Measurements from ENCODE around the gene CCL4L2.
"Not testable (repeated sequence)": the region's sequence is repeated elsewhere in the genome, so short reads cannot be mapped to it uniquely, and the experiment has no call there.

CCL4L2 gene

GRCh38 chr17:36195434-36196130 is 15.3 kb upstream of the CCL4L2 start:
- FAIRE-seq, result no peak

GRCh38 chr17:36196131-36196486 is 14.8 kb upstream of the CCL4L2 start:
- no peak for FAIRE-seq

- FAIRE-seq, result no peak
Measured at GRCh38 chr17:36197387-36197703, 13.5 kb upstream of the CCL4L2 start.

- FAIRE-seq, result no peak
Measured at GRCh38 chr17:36198831-36199465, 11.9 kb upstream of the CCL4L2 start.

GRCh38 chr17:36201102-36201501 is 9.8 kb upstream of the CCL4L2 start:
- FAIRE-seq, result not testable (repeated sequence)

- FAIRE-seq, result not testable (repeated sequence)
Measured at GRCh38 chr17:36201506-36201905, 9.4 kb upstream of the CCL4L2 start.

GRCh38 chr17:36203335-36203734 is 7.5 kb upstream of the CCL4L2 start:
- no peak for FAIRE-seq

- FAIRE-seq, result no peak
Measured at GRCh38 chr17:36204724-36205500, 6.0 kb upstream of the CCL4L2 start.

- no peak for FAIRE-seq
Measured at GRCh38 chr17:36205637-36206485, 5.0 kb upstream of the CCL4L2 start.

GRCh38 chr17:36206486-36206821 is 4.4 kb upstream of the CCL4L2 start:
- FAIRE-seq, result not testable (repeated sequence)

GRCh38 chr17:36207383-36207782 is 3.5 kb upstream of the CCL4L2 start:
- FAIRE-seq, result not testable (repeated sequence)

GRCh38 chr17:36209575-36209974 is 1.3 kb upstream of the CCL4L2 start:
- no peak for FAIRE-seq

- not testable (repeated sequence) for FAIRE-seq
Measured at GRCh38 chr17:36211484-36212271, 815 bp downstream of the CCL4L2 start.

- no peak for FAIRE-seq
Measured at GRCh38 chr17:36212272-36212605, 1.4 kb downstream of the CCL4L2 start.

GRCh38 chr17:36212966-36213365 is 2.1 kb downstream of the CCL4L2 start:
- no peak for FAIRE-seq

- FAIRE-seq, result no peak
Measured at GRCh38 chr17:36213695-36214094, 2.8 kb downstream of the CCL4L2 start.

- no peak for FAIRE-seq
Measured at GRCh38 chr17:36214918-36215317, 4.1 kb downstream of the CCL4L2 start.

GRCh38 chr17:36215406-36216308 is 4.8 kb downstream of the CCL4L2 start:
- not testable (repeated sequence) for FAIRE-seq

- not testable (repeated sequence) for FAIRE-seq
Measured at GRCh38 chr17:36219556-36219955, 8.7 kb downstream of the CCL4L2 start.

GRCh38 chr17:36220737-36221580 is 10.1 kb downstream of the CCL4L2 start:
- FAIRE-seq, result not testable (repeated sequence)
